Fibroblast of the conjunctiva (primary cell): ENCODE results near the gene SPOCK1.
A peak's percentile ranks its signal among the peaks of the same experiment; 100 is the strongest.
"Not testable (repeated sequence)": the region's sequence is repeated elsewhere in the genome, so short reads cannot be mapped to it uniquely, and the experiment has no call there.

Source experiments
- DNase-seq: peaks from one replicate; pipeline ENCODE4 v3.0.0-alpha.2; 2010; ENCODE audit warnings: low read depth

SPOCK1 gene

DNA sequence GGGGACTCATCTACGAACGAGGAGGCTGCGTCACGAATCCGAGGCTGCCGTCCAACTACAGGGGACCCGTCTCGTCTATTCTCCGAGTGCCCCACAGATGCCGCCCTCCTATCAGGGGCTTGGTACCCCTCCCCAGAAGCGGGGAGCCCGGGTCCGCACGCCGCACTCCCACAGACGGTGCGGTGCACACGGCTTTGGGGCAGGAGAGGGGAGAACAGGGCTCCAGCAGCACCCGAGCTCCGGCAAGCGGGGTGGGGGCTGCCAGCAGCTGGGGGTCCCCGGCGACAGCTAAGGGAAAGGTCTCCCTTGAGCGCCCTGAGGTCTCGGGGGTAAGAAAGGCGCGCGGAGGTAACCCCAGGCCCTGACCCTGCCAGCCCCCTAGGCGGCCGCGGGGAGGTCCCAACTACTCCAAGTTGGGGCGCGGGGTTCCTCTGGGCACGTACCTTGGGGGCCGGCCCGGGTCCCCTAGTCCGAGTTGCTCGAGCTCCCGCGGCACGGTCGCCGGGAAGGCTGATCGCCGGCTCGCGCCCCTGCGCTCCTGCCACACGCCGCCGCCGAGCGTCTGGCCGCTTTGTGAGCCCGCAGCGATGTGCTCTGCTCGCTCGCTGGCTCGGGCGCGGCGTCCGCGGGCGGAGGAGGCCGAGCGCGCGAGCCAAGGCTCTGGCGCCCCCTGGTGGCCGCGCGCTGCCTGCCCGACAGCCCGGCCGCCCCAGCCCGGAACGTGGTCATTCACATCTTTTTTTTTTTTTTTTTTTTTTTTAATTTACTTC, at the start of gene SPOCK1:
Gene SPOCK1, minus strand, starts transcription at position 591 of the 770 bp plus-strand sequence.
- DNase-seq = peak; percentile 45

DNA sequence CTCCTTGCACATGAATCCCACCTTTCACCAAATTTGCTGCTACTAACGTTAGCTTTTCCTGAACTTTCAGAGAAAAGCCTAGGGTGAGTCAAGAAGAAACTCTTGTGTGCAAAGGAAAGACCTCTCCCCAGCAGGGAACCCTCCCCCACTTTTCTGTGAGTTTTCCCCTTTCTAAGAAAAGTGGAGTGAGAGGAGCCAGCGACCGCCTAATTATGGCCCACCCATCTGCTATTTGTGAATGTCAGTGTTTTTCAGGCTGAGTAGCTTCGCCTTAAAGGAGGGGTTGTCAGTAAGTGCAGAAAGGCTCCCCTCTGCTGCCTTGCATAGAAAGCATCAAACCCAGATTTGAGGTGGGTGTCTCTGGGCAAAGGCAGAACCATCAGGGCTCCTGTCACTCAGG, 46.8 kb upstream of the SPOCK1 start:
- DNase-seq = no peak

- not testable (repeated sequence) for DNase-seq
Measured at GRCh38 chr5:137535449-137535848, 36.3 kb upstream of the SPOCK1 start.

DNA sequence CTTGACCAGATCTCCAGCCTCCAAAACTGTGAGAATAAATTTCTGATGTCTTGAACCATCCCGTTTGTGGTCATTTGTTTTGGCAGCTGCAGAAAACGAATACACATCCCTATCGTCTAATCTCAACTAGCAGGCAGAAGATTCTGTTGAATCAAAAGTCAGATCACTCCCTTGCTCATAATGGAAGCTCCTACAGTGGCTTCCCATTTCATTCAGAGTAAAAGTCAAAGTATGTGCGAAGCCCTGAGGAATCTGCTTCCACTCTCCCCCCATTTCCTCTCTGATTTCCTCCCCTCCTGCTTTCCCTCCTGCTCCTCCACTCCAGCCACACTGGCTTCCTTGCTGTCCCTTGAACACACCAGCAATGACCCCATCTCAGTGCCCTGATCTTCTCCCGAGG, 34.8 kb upstream of the SPOCK1 start:
- DNase-seq = no peak

GRCh38 chr5:137531266-137531665, 32.1 kb upstream of the SPOCK1 start:
- DNase-seq = no peak

DNA sequence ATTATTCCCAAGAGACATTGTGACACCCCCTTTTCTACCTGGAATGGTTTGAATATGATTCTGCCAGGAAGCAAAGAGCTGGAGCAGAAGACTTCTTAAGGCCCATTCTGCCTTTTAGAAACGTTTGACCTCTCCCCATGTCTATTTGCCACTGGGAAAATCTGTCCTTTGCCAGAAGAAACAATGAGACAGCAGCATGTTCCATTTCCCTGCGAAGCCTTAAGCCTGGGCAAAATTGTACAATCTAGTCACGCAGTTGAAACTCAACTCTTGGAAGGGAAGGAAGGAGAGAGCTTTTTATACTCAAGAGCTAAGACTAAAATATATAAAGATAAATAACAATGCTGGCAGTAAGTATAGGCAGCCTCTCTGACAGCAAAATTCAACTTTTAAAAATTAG, 22.1 kb upstream of the SPOCK1 start:
- DNase-seq = no peak

GRCh38 chr5:137516961-137517360, 17.8 kb upstream of the SPOCK1 start:
- DNase-seq = no peak

DNA sequence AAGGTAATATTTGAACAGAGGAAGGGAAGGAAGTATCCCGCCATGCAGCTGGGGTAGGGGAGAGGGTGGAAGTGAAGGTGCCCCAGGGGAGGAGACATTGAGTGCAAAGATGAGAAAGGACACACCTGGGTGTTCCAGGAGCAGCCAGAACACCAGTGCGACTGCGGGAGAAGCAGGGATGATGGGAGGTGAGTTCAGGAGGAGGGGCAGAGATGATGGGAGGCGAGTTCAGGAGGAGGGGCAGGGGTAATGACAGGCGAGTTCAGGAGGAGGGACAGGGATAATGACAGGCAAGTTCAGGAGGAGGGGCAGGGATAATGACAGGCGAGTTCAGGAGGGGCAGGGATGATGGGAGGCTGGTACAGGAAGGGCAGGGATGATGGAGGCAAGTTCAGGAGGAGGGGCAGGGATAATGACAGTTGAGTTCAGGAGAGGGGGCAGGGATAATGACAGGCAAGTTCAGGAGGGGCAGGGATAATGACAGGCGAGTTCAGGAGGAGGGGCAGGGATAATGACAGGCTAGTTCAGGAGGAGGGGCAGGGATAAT, 17.2 kb upstream of the SPOCK1 start:
- DNase-seq = no peak

DNA sequence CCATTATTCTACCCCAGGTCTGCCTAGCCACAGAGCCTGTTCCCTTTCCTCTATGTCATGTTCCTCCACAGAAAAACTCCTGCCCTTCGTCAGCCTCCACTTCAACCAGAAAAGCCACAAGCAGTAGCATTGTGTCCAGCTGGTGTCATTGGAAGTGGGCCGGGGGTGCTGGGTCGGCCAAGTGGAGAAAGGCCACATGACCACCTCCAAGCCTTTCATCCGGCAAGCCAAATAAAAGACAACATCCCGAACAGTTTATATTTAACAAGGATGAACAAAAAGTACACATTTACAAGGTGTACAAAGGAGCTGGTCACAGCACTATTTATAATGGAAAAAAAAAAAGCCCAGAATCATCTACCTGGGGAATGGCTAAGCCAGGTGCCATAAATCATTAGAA, 16.1 kb upstream of the SPOCK1 start:
- no peak for DNase-seq

DNA sequence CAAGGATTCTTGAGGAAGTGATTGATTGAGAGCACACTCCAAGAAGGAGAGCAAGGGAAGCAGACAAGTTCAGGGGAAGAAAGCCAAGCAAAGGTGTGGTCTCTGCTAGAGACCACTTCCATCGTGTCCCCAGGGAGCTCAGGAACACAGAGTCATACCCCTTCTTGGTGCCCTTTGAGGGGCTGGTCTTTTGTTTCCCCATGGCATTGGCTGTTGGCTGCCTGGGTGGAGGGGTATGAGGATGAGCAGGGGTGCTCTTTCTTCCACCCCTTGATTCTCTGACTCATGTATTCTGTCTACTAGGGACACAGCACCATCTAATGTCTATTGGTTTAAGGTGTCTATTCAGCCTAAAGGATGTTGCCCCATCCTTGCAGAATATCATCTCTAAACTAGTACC, 11.5 kb upstream of the SPOCK1 start:
- DNase-seq = no peak

- DNase-seq = no peak
Measured at GRCh38 chr5:137507150-137507549, 8.0 kb upstream of the SPOCK1 start.

DNA sequence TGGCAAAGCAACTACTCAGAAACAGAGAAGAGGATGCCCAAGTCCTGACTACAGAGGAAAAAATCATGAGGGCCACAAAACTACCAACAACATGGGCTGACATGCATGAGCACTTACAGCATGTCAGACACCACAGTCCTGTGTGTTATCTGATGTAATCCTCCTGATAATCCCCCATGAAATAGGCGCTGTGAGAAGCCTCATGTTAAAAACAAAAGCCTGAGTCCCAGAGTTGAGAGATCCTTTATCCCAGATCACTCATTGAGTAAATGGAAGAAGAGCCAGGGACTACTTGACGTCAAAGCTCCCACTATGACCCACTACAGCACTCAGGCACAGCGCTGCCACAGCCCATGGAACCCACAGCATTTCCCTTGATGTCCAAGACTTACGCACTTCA, 7.2 kb upstream of the SPOCK1 start:
- no peak for DNase-seq

GRCh38 chr5:137504916-137505315, 5.8 kb upstream of the SPOCK1 start:
- DNase-seq = no peak

- no peak for DNase-seq
Measured at GRCh38 chr5:137503456-137503855, 4.3 kb upstream of the SPOCK1 start.

DNA sequence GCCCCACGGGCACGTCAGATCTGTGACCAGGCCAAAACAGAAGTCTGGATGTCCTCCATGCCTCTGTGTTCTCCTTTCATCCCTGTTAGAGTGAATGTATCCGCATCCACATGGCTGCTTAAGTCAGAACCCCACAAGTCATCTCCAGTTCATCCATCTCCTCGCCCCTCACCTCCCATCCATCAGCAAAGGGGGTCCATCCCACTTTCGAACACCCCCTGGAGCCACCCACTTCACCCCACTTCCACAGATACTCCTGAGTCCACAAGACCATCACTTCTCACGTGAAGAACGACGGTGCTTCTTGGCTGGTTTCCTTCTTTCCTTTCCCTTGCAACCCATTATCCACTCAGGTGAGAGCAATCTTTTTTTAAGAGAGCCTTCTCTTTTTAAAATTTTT, 3.5 kb upstream of the SPOCK1 start:
- no peak for DNase-seq

DNA sequence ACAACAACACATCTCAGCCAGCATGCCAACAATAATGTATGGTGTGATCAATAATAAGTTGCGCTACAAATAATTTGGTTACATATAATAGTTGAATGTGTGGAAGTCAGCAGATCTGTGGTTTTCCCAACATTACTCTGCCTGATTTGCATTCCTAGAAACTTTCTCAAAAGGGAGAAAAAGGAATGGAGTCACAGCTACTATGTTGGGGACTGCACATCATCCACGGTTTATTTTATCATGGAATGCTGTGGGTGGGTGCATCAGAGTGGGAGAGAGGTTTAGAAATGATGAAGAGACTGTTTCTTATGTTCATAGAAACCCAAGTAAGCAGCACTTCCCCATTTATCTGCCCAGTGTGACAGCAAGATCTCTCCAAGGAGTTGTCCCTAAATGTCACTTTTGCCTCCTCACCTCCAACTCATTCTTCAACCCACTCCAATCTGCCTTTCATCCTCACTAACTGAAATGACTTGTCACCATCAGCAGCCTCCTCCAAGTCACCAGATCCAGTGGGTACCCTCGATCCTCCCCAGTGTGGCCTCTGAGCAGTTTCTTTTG, 2.8 kb upstream of the SPOCK1 start:
- no peak for DNase-seq

GRCh38 chr5:137501226-137501625, 2.1 kb upstream of the SPOCK1 start:
- DNase-seq = no peak

- DNase-seq = no peak
Measured at GRCh38 chr5:137500615-137501225, 1.6 kb upstream of the SPOCK1 start.

DNA sequence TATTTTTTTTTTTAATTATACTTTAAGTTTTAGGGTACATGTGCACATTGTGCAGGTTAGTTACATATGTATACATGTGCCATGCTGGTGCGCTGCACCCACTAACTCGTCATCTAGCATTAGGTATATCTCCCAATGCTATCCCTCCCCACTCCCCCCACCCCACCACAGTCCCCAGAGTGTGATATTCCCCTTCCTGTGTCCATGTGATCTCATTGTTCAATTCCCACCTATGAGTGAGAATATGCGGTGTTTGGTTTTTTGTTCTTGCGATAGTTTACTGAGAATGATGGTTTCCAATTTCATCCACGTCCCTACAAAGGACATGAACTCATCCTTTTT, 351 bp upstream of the SPOCK1 start:
- DNase-seq = not testable (repeated sequence)

DNA sequence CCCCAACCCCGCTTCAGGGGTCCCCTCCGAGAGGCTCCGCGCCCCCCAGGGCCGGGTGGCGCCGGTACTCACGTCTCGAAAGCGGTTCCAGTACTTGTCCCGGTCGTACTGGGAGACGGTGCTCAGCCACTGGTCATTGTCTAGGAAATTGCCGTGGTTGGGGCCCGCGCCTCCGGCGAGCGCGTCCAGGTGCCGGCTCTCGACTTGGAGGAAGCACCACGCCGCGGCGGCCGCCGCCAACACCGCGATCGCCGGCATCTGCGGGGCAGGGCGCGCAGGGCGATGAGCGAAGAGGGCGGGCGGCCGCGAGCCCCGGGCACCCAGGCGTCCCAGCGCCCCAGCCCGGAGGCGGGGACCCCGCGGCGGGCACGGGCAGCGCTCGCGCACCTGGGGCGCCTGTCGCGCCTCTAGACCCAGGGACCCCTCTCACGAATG, 808 bp downstream of the SPOCK1 start:
- DNase-seq = no peak

DNA sequence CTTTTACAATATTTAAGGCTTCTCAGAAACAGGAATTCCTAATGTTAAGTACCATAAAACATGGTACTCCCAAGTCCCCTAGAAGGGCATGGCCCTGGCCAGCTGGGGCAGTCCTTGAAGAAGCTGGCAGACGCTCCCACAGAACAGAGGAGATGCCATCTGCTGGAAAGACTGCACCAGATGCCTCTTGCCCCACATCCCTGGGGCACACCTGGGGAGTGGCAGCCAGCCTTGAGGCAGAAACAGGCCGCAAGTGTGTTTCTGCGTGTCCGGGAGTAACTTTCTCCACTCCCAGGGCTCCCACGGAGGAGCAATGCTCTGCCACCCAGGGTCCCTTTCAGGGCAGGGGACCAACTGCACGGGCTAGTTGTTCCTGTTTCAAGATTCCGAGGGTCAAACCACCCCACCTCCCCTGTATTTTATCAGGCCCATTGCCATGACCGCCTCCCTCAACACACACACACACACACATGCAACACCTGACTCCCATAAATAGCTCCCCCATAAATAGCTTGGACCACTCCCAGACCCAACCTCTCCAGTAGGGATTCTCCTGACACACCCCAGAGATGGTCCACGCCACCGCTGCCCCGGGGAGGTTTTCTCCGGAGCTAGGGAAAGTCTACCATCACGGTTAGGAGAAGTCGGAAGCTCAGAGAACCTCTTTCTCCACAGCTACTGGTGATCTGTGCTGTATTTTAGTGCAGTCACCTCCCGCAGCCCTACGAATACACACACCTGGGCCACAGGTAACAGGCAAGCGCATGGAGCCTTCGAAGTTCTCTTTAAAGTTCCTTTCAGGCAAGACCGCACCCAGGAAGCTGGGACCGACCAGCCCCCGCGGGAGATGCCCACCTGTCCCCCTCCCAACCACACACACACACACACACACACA, 1.5 kb downstream of the SPOCK1 start:
- no peak for DNase-seq

DNA sequence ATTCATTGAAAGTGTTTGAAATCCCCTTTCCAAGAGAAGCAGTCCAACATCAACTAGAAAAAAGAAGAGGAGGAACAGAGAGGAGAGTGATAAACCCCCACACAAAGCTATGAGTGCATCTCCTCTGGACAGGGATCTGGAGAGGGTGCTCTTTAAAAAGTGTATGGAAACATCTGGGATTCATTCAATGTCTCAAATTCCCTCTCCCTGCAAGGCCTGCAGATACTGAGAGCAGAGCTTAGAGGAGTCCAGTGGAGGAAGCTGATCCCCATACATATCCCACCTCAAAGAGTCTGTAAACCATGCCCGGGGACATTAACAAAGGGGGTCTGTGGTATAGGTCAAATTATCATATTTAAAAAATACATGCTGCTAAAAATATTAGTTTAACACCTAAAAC, 2.2 kb downstream of the SPOCK1 start:
- DNase-seq = no peak
